Tibial nerve (tissue), 4 donors: ENCODE data around the gene TBC1D1.

Source experiments
- EP300 ChIP-seq, 2 donors: sonication (generic); formaldehyde crosslinking; IDR thresholded peaks; one replicate each; pipeline ENCODE4 v1.6.1; 2017; ENCODE audit warnings: antibody characterized with exemption in 2 of 2, mild to moderate bottlenecking in 1 of 2
- POLR2A ChIP-seq, 2 donors: fragments of 450-650 bp; IDR thresholded peaks; one replicate each; pipeline ENCODE4 v1.6.1; 2017; ENCODE audit warnings: antibody characterized with exemption in 2 of 2, mild to moderate bottlenecking in 2 of 2, moderate library complexity in 2 of 2
- TF ChIP-seq, protein P1 (sequence below), 5 experiments: fragments of 200-600 bp in 3 of 5; fragments of 450-650 bp in 2 of 5; sonication (generic) in 3 of 5; IDR thresholded peaks; one replicate each; pipeline ENCODE4 v1.5.1; 2016 to 2019; ENCODE audit warnings: antibody characterized with exemption in 5 of 5, mild to moderate bottlenecking in 3 of 5, moderate library complexity in 2 of 5

- TF ChIP-seq EP300 (IDR thresholded peaks at IDR 0.05) (no peak), POLR2A (IDR thresholded peaks at IDR 0.05) (no peak)
- TF ChIP-seq, protein P1, sequence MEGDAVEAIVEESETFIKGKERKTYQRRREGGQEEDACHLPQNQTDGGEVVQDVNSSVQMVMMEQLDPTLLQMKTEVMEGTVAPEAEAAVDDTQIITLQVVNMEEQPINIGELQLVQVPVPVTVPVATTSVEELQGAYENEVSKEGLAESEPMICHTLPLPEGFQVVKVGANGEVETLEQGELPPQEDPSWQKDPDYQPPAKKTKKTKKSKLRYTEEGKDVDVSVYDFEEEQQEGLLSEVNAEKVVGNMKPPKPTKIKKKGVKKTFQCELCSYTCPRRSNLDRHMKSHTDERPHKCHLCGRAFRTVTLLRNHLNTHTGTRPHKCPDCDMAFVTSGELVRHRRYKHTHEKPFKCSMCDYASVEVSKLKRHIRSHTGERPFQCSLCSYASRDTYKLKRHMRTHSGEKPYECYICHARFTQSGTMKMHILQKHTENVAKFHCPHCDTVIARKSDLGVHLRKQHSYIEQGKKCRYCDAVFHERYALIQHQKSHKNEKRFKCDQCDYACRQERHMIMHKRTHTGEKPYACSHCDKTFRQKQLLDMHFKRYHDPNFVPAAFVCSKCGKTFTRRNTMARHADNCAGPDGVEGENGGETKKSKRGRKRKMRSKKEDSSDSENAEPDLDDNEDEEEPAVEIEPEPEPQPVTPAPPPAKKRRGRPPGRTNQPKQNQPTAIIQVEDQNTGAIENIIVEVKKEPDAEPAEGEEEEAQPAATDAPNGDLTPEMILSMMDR (IDR thresholded peaks at IDR 0.05), result no peak
Measured at GRCh38 chr4:38173935-38174518, 283.1 kb downstream of the TBC1D1 start.
